GM18858 (cell line): Measurements from ENCODE around the gene HSPB2.
"Not testable (repeated sequence)": the region's sequence is repeated elsewhere in the genome, so short reads cannot be mapped to it uniquely, and the experiment has no call there.

Experiments used
- ATAC-seq: cut with Tn5 transposase; IDR thresholded peaks from one replicate; pipeline ENCODE4 v1.9.1; 2021; ENCODE audit not compliant: unreplicated experiment

Gene HSPB2, protein sequence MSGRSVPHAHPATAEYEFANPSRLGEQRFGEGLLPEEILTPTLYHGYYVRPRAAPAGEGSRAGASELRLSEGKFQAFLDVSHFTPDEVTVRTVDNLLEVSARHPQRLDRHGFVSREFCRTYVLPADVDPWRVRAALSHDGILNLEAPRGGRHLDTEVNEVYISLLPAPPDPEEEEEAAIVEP

DNA sequence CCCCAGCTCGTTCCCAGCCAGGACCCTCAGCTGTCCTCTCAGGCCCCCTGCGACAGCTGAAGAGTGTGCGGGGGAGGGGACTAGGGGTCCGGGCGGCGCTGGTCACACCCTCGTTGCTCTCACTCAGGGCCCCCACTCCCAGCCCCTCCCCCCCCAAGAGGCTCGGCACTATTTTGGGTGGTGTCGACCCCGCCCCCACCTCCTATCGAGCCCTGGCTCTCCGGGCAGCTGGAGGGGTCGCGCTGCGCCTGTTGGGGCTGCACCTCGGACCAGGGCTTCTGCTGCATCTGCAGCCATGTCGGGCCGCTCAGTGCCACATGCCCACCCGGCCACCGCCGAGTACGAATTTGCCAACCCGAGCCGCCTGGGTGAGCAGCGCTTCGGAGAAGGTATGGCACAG is at the start of gene HSPB2:
Gene HSPB2, plus strand, starts transcription at position 200 of the 400 bp plus-strand sequence. Its CDS starts 96 bp downstream, at position 296.
- no peak for ATAC-seq

DNA sequence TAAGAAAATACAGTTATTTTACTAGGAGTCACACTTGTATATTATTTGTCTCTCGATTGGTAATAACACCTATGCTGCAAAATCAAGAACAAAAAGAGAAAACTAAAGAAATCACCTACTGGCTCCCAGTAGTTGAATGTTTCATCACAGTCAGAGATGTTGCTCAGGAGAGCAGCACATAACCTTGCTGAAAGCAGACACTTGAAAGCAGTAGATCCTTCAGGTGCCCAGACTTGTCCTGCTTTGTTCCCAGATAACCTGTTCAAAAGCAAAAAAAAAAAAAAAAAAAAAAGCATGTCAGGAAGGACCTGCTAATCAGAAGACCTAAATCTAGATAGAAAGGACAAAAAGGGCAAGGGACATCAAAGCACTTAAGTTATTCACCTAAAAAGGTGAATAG is 42.4 kb upstream of the HSPB2 start:
- ATAC-seq = no peak

DNA sequence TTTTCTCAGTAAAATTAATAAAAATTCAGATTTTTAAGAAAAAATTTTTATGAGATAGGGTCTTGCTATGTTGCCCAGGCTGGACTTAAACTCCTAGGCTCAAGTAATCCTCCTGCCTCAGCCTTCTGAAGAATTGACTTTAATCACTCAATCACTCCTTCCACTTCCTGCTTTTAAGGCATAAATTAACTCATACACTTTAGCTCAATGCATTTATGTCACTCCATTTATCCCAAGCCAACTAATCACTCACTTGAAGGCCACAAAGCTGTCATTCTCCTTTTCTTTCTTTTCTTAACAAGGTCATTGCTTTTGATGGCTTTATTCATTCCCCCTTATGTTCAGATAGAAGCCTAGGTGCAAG is 42.0 kb upstream of the HSPB2 start:
- ATAC-seq = peak; percentile 17

DNA sequence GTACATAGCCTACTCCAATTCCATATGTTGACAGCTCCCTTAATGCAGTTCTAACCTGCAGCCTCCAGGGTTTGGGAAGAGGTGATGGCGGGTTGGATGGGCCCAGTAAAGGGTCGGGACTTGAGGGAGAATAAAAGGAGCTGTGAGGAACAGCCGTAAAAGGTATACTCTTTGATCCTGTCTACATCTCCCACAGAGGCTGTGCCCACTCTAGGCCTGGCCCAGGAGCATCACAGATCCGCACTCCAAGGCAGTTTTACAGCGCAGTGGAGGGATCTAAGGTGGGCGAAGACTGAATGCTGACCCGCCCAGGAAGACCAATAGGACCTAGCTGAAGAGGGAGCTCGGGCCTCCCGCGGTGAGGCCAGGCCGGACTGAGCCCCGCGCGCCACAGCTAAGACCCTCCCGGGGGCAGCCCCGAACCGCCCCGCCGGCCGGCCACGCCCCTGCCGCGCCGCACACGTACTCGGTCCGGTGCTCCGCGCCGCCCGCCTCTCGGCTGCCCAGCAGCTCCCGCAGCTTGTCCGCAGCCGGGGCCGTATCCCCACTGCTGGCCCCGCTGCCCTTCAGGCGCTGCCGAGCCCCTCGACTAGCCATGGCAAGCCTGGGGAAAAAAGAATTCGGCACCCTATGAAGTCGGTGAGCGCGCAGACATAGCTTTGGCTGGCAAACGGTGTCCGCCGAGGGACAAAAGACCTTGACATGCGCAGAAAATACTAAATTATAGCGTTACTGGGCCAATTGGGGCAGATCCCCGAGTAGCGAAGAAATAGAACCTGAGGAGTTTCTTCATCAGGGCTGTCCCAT is 41.4 kb upstream of the HSPB2 start, which contains the start of gene ALG9:
Gene ALG9, minus strand, starts transcription at position 696 of the 807 bp plus-strand sequence. Its CDS starts 99 bp downstream, at position 597.
- peak; percentile 73 for ATAC-seq

DNA sequence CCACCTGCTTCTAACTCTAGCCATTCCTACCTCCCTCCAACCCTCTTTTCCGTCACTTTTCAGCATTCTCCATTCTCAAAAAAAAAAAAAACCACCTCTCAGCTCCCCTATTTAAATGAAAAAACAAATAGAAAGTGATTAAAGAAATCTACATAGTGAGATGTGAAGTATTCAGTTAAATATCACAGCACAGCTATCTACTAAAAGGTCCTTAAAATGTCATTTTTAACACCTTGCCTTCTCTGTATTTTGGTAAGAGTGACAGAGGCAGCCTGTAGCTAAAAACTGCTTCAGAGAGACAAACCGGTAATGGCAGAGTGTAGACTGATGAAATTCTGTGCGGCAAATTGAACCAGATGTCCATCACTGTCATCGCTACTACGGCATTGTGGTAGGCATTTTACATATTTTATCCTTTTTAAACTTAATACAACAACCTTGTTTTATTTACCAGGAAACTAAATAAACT is 40.8 kb upstream of the HSPB2 start:
- no peak for ATAC-seq

DNA sequence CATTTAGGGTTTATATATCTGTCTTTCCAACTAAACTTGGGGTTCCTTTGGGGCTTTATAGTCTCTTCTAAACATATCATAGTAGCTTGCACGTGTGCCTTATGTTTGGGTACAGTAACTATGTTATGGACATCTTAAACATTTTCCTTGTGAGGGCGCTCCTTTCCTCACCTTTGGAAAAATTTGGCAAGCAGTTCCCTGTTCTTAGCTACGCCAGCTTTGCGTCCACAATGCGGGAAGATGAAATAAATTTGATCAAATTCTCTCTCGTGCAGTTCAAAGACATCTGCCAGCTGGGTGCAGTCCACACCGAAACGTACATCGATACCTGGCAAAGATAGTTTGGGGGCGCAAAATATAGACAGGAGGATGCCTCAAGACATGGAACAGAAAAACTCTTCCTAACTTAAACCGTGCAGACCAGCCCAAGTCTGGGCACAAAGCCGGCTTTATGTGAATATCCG is 34.1 kb upstream of the HSPB2 start:
- ATAC-seq = no peak

DNA sequence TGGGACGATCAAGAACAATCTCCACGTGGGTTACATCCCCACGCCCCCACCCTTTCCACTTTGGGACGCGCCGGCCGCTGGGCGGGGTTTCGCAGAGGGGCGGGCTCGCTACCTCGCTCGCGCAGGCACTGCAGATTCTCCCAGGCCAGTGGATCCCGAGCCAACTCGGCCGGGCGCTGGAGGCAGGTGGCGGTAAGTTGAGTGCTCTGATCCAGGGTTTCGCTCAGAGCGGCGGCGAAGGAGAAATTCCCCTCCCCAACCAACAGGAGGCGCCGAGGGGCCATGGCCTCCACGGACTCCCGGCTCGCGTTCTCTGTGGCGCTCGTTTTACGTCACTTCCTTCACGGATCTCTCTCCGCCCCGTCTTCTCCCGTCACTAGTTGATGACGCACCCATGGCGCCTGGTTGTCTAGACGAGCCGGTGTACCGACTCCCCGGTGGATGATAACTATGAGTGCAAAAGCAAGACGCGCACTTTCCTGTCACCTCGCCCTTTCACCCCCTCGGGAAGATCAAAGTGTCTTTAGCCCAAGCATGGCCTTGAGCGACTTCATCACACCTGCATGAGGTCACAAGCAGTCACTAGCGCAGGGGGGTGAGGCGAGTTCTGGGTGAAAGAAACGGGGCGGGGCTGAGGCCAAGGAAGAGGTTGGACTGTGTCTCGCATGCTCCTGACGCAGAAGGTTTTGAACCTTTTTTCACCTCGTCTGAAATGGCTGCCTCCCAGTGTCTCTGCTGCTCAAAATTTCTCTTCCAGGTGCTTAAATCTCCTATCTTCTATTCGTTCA is 33.5 kb upstream of the HSPB2 start, which contains the start of the genes CFAP68 and FDXACB1:
Gene CFAP68, plus strand, starts transcription at position 693 of the 788 bp plus-strand sequence. Its CDS starts 20 bp downstream, at position 713.
Gene FDXACB1, minus strand, starts transcription at position 317 of the 788 bp plus-strand sequence. Its CDS starts 33 bp downstream, at position 284.
- ATAC-seq = peak; percentile 59

DNA sequence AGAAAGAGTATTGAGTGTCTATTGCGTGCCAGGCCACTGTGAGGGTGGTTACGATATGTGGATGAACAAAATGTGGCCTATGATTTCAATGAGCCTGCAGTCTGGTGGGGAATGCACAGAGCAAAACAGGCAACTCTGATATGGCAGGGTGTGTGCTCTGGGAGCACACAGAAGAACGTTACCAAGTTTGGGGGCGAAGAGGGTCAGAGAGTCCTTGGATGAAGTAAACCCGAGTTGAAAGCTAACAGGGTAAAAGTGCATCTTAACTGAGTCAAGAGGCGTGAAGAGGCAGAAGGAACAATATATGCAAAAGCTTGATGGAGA is 32.9 kb upstream of the HSPB2 start:
- no peak for ATAC-seq

DNA sequence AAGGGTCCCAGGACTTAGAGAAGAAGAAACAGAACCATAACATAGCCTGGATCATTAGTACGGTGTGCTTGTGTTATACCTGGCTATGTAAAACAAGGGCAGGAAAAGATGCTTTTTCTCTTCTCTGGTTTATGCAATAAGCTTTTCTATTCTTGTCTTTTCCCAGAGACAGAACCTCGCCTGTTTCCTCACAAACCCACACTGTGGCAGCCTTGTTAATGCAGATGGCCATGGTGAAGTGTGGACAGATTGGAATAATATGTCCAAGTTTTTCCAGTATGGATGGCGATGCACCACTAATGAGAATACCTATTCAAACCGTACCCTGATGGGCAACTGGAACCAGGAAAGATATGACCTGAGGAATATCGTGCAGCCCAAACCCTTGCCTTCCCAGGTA is 30.3 kb upstream of the HSPB2 start:
- ATAC-seq = no peak

DNA sequence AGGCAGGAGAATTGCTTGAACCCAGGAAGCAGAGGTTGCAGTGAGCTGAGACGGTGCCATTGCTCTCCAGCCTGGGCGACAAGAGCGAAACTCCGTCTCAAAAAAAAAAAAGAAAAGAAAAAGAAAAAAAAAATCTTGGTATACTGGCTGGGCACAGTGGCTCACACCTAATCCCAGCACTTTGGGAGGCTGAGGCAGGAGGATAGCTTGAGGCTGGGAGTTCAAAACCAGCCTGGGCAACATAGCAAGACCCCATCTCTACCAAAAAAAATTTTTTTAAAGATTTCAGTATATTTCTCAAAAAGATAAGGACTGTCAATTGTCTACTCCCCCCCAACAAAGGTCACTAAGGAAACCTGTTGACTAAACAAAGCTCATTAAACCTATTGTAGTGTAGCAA is 27.5 kb upstream of the HSPB2 start:
- ATAC-seq = not testable (repeated sequence)

DNA sequence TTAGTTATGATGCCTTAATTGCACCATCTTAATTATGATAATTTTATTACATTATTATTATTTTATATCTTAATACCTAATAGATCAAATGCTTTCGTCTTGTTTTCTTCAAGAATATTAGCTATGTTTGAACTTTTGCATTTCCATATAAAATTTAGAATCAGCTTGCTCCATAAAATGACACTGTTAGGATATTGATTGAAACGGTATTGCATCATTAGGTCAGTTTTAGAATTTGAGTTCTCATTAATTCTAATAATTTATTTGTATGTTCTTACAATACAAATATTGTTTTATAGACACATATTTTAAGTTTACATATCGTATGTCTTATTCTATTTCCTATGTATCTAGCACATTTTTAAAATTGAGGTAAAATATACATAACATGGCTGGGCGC is 26.5 kb upstream of the HSPB2 start:
- ATAC-seq = no peak

DNA sequence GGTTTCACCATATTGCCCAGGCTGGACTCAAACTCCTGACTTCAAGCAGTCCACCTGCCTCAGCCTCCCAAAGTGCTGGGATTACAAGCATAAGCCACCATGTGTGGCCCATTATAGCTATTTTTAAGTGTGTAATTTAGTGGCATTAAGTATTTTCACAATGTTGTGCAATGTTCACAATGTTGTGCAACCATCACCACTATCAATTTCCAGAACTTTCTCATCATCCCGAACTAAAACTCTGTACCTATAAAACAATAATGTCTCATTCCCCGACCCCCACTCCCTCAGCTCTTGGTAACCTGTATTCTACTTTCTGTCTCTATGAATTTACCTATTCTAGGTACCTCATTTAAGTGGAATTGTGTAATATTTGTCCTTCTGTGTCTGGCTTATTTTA is 25.7 kb upstream of the HSPB2 start:
- ATAC-seq = no peak

DNA sequence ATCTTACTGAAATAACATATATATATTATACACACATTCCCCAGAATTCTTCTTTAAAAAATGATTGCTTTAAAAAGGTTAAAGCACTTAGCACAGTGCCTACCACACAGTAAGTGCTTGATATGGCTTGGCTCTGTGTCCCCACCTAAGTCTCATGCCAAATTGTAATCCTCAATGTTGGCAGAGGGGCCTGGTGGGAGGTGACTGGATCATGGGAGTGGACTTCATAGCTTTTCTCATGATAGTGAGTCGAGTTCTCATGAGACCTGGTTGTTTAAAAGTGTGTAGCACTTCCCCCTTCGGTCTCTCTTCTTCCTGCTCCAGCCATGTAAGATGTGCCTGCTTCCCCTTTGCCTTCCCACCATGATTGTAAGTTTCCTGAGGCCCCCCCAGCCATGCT is 7.1 kb upstream of the HSPB2 start:
- ATAC-seq = no peak

DNA sequence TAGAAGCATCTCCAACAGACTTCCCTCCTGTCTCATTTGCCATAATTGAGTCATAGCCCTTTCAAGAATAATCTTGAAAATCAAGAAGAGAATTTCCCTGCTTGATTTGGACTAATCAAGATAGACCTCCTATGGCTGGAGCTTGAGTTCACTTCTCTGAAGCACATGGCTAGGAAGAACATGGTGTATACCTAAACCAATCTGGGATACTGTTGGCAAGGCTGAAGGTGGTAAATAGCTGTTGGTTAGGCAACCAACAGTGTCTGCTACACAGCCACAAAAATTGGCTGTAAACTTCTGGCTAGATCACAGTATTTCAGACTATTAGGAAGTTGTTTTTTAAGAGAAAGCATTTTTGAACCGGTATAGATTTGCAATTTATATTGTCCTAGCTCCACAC is 5.9 kb upstream of the HSPB2 start:
- no peak for ATAC-seq

DNA sequence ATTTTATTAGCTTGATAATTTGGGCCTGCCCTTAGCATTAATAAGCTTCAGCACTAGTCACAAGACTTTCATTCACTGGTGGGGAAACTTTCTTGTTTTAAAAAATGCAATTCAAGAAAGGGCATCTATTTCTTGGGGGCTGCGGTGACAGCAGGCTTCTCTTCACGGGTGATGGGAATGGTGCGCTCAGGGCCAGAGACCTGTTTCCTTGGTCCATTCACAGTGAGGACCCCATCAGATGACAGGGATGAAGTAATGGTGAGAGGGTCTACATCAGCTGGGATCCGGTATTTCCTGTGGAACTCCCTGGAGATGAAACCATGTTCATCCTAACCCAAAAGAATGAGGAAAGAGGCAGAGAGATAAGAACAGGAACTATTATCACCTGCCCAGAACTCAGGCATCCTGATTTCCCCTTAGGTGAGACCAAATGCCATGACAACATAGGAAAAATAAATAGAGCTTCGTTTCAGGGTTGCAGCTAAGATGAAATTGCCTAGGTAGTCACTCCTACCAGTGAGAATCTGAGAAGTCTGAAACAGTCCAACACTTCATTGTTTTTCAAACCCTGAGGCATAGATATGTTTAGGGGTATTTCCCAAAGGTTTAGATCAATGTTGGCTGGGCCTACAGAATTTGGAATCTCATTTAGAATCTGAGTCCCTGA is 3.8 kb upstream of the HSPB2 start:
- no peak for ATAC-seq

DNA sequence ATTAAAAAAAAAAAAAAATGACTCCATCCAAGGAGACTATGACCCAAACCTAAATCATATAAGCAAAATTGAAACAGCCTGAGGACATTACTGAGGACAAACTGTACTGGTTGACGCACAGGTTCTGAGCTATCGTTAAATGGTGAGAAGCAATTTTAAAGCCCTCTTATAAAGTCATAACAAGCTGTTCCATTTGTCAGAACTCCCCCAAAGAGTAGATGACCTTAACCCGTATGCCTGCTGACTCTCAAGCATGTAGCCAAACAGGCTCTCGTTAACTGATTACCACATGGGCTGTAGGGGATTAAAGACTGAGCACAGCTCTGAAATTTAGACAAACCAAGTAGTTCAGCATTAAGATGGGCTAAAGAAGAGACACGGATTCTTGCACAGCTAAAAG is 3.2 kb upstream of the HSPB2 start:
- no peak for ATAC-seq

DNA sequence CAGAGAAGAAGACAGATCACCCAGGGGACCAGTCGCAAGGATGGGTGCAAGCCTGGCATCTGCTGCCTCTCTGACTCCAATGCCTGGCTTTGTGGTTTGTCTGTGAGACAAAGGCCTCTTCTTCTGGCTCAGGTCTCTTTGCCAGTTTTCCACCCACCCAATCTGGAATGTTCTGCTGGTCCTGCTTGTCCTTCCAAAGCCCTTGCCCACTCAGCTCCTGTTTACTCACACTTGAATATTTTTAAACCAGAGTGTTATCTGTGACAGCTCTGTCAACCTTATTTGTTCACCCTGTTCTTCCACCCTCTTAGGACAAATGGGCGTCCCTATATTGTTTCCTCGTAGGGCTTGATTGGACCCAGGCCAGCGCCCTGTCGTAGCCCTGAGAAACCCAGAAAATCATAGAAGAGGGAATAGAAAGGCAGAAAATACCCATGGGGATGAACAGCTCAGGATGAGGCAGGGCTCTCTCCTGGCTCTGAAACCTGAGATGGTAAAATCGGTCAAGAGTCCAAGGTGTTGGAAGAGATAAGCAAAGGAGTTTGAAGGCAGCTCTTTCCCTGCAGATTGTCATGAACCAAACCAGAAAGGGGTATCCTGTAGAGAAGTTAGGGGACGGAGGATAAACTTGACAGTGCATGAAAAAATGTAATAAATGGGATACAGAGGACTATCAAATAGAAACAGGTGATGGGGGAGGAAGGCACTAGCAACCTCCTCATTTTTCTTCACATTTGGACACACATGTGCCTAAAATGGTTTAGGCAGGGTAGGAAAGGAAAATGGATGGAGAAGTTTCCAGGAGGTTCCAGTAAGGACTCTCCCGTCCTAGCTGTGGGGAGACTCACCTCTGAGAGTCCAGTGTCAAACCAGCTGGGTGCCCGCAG is 1.6 kb upstream of the HSPB2 start:
- no peak for ATAC-seq

DNA sequence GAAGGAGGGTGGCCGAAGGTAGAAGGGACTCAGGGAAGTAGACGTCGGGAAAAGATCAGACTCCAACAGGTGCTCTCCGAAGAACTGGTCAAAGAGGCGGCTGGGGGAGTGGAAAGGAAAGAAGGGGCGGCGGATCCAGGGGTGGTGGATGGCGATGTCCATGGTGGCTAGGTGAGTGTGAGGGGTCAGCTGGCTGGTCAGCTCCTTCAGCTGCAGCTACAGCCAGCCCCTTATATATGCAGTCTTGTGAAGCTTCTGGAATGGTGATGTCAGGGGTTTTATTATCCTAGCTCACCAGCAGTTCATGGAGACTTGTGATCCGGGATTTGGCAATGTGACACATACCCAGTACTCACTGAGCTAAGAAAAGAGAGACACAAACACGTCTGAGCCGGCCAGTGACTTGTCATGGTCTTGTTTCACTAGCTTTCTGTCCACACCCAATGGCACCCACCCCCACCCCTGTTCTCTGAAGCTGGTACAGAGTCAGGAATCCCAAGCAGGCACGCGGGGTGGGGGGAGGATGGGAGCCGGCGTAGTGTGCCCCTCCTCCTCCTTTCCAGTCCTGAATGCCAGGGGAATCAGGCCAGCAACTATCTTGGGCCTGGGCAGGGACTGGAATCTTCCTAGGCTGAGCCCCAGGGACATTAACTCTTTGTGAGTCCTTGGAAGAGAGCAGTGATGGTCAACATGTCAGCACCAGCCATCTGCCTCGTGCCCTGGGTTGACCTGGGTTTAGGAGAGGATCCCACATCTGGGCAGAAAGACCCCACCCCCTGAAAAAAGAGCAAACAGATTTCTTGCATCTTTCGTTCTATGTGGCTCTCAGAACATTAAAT is 752 bp upstream of the HSPB2 start, which contains the start of gene CRYAB:
Gene CRYAB, minus strand, starts transcription at position 208 of the 839 bp plus-strand sequence. Its CDS starts 46 bp downstream, at position 162.
- no peak for ATAC-seq
